K562 (cell line): ENCODE results near the gene DGAT2. TPM values are rescaled to one million over a fixed set of nuclear protein-coding genes. Genes with fewer than 3 reads are reported as not detected.

Experiments used
- MGA ChIP-seq: fragments of 450-650 bp; IDR thresholded peaks from 2 replicates; pipeline ENCODE4 v1.6.1; 2016; ENCODE audit warnings: mild to moderate bottlenecking, moderate library complexity
- SLC30A9 ChIP-seq: fragments of 250-450 bp; sonication (Bioruptor Pico); IDR thresholded peaks from 2 replicates; pipeline ENCODE4 v1.8.0; 2022; ENCODE audit warnings: mild to moderate bottlenecking, moderate library complexity
- polyA plus RNA-seq, 8 experiments: library from polyadenylated mRNA; depleted of rRNA in 4 of 8; stranded (reverse) in 5 of 8; unstranded in 3 of 8; fragments of >200 nt; fragmentation: Nextera tagmentation in 2 of 8; fragmentation: Illumina TruSeq in 1 of 8; extraction: Ambion mirVana in 2 of 8; extraction: Trizol in 1 of 8; gene quantifications; 2 replicates each; pipeline versions ENCODE4 v1.2.1 to v1.2.3, GENCODE V29; 2011 to 2014; ENCODE audit warnings: inconsistent platforms in 1 of 8, missing spikeins in 1 of 8
- total RNA-seq, 7 experiments: library from RNA; depleted of rRNA in 6 of 7; stranded (reverse); fragments of >200 nt in 6 of 7; fragmentation: Illumina TruSeq in 2 of 7; extraction: Trizol in 2 of 7; gene quantifications; 2 replicates each; pipeline versions ENCODE4 v1.2.1 to v1.2.3, GENCODE V29; 2011 to 2021; ENCODE audit warnings: low replicate concordance in 1 of 7

DGAT2 gene
- total and polyA plus RNA-seq, 9 of the 15 experiments (the other 6 are each of a cell fraction or from before 2014, with no cell fraction given), result 0.68 to 2.8 (median 1.8) TPM

- no peak for TF ChIP-seq MGA
- no peak for TF ChIP-seq SLC30A9 (CRISPR knock-in tag)
Measured at GRCh38 chr11:75784085-75784478, 15.5 kb downstream of the DGAT2 start (continued).
